VCaP (cell line): ENCODE measurements around the gene SYNE3.

Experiments used
- H3K27ac ChIP-seq: fragments of 450-650 bp; 2 replicates; pipeline ENCODE4 v1.5.1; 2017
- TF ChIP-seq, protein P1 (sequence below): fragments of 450-650 bp; conservative IDR thresholded peaks from 2 replicates; pipeline ENCODE4 v1.5.1; 2017; ENCODE audit warnings: mild to moderate bottlenecking, moderate library complexity

The SYNE3 gene

DNA sequence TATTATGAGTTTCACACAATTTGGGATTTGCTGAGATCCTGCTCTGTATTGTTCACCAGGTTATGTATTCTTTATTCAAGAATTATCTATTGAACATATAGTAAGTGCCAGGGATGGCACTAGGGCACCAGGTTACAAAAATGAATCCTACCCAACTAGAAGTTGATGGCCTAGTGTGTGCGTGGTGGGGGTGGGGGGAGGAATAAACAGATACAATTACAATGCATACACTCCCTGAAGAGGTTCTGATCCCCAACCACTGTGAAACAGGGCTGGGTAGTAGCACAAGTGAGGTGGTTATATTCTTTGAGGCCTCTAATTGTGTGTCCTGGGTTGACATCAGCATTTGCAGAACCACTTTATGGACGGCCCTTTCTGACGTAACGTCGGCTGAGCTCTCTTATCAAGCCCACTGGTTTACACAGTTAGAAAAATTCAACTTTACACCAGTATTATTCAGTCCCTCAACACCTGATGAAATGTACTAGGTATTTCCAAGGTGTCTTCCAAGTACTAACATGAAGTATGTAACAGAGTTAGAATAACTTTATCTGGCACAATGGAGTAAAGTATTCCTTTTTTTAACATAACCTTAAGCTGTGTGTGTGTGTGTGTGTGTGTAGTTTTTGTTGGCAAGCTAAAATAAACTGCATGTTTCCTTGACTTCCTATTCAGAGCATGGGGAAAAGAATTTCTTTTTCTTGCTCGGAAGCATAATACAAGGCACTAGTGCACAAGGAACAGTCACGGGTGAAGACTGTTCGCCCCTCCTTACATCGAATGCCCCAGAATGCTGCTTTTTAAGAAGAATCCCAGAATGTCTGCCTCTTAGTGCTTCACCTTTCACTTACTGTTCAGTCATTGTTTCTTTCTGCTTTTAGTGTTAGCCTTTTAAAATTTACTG lies 10.3 kb upstream of the SYNE3 start:
- TF ChIP-seq, protein P1, sequence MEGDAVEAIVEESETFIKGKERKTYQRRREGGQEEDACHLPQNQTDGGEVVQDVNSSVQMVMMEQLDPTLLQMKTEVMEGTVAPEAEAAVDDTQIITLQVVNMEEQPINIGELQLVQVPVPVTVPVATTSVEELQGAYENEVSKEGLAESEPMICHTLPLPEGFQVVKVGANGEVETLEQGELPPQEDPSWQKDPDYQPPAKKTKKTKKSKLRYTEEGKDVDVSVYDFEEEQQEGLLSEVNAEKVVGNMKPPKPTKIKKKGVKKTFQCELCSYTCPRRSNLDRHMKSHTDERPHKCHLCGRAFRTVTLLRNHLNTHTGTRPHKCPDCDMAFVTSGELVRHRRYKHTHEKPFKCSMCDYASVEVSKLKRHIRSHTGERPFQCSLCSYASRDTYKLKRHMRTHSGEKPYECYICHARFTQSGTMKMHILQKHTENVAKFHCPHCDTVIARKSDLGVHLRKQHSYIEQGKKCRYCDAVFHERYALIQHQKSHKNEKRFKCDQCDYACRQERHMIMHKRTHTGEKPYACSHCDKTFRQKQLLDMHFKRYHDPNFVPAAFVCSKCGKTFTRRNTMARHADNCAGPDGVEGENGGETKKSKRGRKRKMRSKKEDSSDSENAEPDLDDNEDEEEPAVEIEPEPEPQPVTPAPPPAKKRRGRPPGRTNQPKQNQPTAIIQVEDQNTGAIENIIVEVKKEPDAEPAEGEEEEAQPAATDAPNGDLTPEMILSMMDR, result no peak
- no peak overlapping the region for H3K27ac ChIP-seq

DNA sequence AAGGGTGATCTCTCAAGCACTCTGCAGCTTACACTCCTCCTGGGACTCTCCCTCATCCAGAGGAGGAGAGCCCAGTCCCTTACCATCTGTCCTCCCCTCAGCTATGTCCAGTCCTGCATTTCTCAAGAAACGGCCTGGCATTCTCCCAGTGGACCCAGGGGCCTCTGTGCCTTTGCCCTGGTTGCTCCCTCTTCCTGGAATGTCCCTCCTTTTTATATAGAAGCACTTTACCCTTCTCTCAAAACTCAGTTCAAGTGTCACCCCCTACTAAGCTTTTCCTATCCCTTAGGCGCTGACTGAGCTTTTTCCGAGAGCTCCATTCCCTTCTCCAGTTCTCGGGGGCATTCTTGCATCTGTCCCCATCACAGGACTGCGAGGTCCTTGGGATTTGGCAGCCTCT lies 9.5 kb upstream of the SYNE3 start:
- TF ChIP-seq, protein P1, result no peak
- H3K27ac ChIP-seq, result no peak overlapping the region

DNA sequence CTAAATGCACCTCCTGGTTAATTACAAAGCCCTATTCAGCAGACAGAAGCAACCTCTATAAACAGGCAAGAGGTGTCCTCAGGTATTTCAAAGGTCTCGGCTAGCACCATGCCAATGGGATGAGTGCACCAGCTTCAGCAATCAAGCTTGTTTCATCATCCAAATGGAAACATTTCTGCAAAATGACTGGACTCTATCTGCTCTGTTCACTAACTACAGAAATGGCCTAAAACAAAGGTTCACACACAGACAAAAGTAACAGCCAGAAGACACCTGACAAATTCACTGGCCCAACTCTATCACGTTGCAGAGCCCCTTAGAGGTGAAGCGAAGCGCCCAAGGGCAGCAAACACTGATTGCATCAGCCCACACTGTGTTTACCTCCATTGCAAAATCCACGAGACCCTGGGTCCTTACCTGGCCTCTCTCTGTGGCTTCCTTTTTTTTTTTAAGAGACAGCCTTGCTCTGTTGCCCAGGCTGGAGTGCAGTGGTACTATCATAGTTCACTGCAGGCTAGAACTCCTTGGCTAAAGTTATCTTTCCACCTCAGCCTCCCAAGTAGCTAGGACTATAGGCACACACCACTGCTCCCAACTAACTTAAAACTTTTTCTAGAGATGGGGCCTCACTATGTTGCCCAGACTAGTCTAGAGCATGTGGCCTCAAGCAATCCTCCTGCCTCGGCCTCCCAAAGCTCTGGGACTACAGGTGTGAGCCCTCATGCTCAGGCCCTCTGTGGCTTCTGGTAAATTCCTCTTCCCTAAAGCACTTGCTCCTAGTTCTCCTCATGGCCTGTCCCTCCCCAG lies 8.5 kb upstream of the SYNE3 start:
- peak overlapping the region; percentile 82 for H3K27ac ChIP-seq

DNA sequence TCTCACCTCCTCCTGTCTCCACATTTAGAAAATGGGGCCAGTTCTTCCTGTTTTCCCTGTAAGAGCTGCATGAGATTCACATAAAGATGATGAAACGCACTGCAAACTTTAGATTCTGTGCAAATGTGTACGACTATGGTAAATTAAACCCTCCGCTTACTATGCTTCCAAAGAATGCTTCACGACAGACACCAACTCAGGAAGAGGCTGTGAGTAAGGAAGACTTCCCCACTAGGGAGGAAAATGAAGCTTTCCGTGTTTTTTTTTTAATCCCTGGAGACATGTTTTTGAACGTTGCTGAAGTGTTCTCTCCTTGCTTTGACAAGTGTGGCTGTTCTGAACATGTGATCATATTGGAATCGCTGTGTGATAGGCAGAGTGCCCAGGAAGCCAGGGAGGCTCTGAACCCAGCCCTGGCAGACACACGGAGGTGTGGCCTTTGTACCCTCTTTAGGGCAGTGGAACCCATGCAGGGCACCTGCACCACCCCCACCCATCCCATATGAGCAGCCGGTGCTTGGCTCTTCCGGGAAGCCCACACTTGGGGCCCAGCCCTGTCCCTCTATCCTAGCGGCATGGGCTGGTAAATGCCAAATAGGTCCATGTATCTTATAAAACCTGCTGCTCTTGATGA lies 7.5 kb upstream of the SYNE3 start:
- TF ChIP-seq, protein P1, result peak; percentile 27; the same call in 1 of the 2 replicates
- H3K27ac ChIP-seq, result peak overlapping the region; percentile 82

More for the DNA sequence above, 8.5 kb upstream of the SYNE3 start:
- TF ChIP-seq, protein P1, result no peak

DNA sequence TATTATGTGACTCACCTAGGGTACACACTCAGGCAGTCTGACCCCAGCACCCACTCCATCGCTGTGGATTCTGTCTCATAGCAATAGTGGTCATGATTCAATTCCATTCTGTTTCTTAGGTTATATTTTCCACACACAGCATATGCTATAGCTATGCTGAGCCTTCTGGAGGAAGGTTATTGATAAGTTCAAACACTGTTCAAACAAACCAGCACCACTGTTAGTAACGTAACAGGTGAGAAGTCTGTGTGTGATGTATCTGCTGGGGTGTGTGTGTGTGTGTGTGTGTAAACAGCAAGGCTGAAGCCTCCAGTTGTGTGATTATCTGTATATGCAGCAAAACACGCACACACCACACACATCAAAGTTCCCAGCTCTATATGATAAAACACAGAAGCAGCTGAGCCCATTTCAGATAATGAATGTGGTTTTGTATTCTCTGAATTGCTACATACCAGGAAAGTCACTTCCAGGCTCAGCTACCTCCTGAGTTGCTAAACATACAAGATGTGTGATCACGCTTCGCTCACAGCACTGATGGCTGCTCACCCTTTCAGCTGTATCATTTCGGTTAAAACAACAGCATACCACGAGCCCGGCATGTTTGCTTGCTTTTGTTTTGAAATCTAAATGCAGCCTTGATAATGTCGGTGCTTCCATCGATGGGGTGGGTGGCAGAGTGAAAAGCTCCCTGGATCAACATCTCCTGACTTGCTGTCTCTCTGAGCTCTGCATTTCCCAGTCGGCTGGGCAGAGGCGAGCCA lies 6.8 kb upstream of the SYNE3 start:
- TF ChIP-seq, protein P1, result no peak
- H3K27ac ChIP-seq, result peak overlapping the region; percentile 82

DNA sequence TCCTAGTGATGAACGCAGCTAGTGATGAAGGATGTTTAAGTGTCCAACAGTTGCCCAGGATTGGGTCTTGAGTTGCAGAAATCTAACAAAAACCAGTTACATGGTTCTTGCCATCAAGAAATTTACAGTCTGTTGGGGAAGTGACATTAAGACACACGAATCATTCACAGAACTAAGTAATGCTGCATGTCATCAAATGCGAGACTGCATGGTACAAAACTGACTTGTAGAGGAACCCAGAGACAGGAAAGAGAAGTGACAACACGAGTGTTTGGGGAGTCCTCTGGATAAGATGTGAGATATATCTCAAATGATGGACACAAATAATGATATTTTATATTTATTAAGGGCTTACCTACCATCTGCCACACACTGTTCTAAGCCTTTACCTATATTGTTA lies 6.1 kb upstream of the SYNE3 start:
- peak overlapping the region; percentile 82; the same call in 1 of the 2 replicates for H3K27ac ChIP-seq
- TF ChIP-seq, protein P1, result no peak
